Effector memory CD4-positive, alpha-beta T cell (primary cell): ENCODE data around the gene PRTG.

Experiments
- DNase-seq, 3 donors: peaks; one replicate each; pipeline ENCODE4 v3.0.0-alpha.2; 2020
- H3K27ac ChIP-seq: 2 replicates; pipeline ENCODE4 v1.7.0; 2013; ENCODE audit warnings: mild to moderate bottlenecking, low read length, moderate library complexity; ENCODE audit not compliant: insufficient read depth, poor library complexity, severe bottlenecking
- H3K27me3 ChIP-seq: replicated peaks from 2 replicates; pipeline ENCODE4 v1.7.0; 2013; ENCODE audit warnings: mild to moderate bottlenecking, low read length; ENCODE audit not compliant: insufficient read depth, control insufficient read depth, poor library complexity, severe bottlenecking
- H3K36me3 ChIP-seq: 2 replicates; pipeline ENCODE4 v1.7.0; 2013; ENCODE audit warnings: mild to moderate bottlenecking, low read length, moderate library complexity; ENCODE audit not compliant: control insufficient read depth, insufficient read depth
- H3K4me1 ChIP-seq: 2 replicates; pipeline ENCODE4 v1.7.0; 2013; ENCODE audit warnings: low read length, mild to moderate bottlenecking; ENCODE audit not compliant: control insufficient read depth, insufficient read depth, poor library complexity, severe bottlenecking
- H3K4me3 ChIP-seq: 2 replicates; pipeline ENCODE4 v1.7.0; 2013; ENCODE audit warnings: low read length, low read depth, mild to moderate bottlenecking; ENCODE audit not compliant: insufficient read depth, poor library complexity, severe bottlenecking
- H3K9me3 ChIP-seq: 2 replicates; pipeline ENCODE4 v1.7.0; 2013; ENCODE audit warnings: mild to moderate bottlenecking, low read length, moderate library complexity; ENCODE audit not compliant: control insufficient read depth

Gene PRTG

DNA sequence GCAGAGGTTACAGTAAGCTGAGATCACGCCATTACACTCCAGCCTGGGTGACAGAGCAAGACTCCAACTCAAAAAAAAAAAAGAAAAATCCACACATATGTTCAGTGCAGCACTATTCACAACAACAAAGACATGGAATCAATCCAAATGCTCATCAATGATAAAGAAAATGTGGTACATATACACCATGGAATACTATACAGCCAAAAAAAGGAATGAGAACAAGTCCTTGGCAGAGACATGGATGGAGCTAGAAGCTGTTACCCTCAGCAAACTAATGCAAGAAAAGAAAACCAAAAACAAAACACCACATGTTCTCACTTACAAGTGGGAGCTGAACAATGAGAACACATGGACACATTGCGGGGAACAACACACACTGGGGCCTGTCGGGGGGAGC, 180.4 kb downstream of the PRTG start:
- no peak for DNase-seq
- H3K4me3 ChIP-seq, result no peak overlapping the region
- no peaks in the 10 kb centered on the region for H3K4me1 ChIP-seq
- no peaks in the 10 kb centered on the region for H3K27me3 ChIP-seq
- no peaks in the 10 kb centered on the region for H3K36me3 ChIP-seq
- H3K27ac ChIP-seq, result no peak overlapping the region
- no peaks in the 10 kb centered on the region for H3K9me3 ChIP-seq
